IPS-18c (cell line): ENCODE results near the gene RNF17.

Experiments
- H3K4me3 ChIP-seq: 2 replicates; pipeline ENCODE4 v1.7.0; 2013; ENCODE audit warnings: low read depth, mild to moderate bottlenecking, low read length, moderate library complexity; ENCODE audit not compliant: insufficient read depth
- H3K9me3 ChIP-seq: one replicate; pipeline ENCODE4 v1.6.1; 2013; ENCODE audit warnings: mild to moderate bottlenecking, low read length, moderate library complexity; ENCODE audit not compliant: control insufficient read depth, insufficient read depth

Gene RNF17

GRCh38 chr13:24905242-24905641, 141.3 kb downstream of the RNF17 start:
- H3K9me3 ChIP-seq, result no peaks in the 10 kb centered on the region
- no peak overlapping the region for H3K4me3 ChIP-seq

GRCh38 chr13:24906268-24906667, 142.3 kb downstream of the RNF17 start:
- H3K4me3 ChIP-seq, result no peak overlapping the region
- no peaks in the 10 kb centered on the region for H3K9me3 ChIP-seq

DNA sequence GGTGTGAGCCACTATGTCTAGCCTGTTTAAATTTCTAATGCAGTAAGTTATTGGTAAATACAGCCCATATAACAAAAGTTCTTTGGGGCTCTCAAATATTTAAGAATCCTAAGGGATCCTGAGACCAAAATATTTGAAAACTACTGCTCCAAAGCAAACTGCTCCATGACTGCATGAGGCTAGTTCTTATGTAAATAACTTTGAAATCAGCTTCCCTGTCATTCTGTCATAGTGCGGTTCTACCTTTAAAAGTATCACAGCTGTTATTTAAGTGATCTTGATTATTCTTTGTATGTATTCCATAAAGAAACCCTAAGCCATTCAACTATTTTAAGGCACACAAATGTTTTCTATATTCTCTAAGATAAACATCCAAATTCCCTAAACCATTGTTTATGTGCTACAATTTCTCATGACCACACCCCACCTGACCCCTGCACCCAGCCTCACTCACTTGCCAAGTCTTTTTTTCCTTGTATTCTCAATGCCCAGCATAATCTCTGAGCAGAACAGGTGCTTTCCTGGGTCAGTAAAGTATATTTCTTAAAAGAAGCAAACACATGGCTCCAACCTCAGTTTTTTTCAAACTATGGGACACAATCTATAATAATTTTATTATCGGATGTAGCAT, 146.6 kb downstream of the RNF17 start:
- Histone ChIP-seq H3K9me3 (no peaks in the 10 kb centered on the region), H3K4me3 (no peak overlapping the region)

DNA sequence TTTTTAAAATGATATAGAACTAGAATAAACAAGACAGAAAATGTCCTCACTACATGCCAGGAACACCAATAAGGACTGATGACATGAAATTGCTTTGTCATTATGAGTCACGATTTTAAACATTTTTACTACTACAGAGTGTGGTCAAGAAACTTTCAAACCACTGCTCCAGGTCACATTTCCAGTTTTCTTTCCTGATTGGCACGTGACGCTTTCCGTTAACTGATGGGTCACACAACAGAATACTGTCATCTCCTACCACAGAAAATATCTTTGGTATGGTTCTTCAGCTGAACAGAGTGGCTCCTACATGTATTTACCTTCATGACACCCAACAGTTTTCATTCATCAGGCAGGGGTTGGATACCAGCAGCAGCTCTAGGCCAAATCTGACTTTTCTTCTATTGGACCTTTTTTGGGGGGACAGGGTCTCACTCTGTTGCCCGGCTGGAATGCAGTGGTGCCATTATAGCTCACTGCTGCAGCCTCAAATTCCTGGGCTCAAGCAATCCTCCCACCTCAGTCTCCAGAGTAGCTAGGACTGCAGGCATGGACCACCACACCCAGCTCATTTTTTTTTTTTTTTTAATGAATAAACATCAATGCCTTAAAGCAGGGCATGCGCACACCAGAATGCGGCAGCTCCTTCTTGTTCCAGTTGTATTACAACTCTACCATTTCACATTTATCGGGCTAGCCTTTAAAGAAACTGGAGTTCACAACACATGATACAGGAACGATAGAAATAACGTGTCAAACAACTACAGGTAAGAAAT, 147.4 kb downstream of the RNF17 start:
- Histone ChIP-seq H3K4me3 (no peak overlapping the region), H3K9me3 (no peaks in the 10 kb centered on the region)

DNA sequence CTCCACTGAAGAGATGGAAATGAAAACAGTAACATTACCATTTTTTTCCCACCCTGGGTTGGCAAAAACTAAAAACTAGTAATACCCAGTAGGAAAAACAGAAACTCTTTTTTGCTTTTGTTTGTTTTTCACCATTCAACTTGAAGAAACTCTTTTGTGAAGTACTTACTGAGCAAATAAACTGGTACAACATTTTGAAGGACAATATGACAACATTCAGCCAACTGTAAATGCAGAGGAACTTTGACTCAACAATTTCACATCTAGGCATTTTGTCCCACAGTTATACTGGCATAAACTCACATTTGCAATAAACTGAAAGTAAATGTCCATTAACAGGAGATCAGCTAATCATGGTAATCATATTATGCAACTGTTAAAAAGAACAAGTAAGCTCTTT, 152.5 kb downstream of the RNF17 start:
- H3K4me3 ChIP-seq, result no peak overlapping the region
- H3K9me3 ChIP-seq, result no peaks in the 10 kb centered on the region

GRCh38 chr13:24921003-24921402, 157.0 kb downstream of the RNF17 start:
- Histone ChIP-seq H3K4me3 (no peak overlapping the region), H3K9me3 (no peaks in the 10 kb centered on the region)

GRCh38 chr13:24921881-24922280, 157.9 kb downstream of the RNF17 start:
- H3K9me3 ChIP-seq, result no peaks in the 10 kb centered on the region
- peak overlapping the region; percentile 86 for H3K4me3 ChIP-seq

GRCh38 chr13:24922387-24922744, 158.4 kb downstream of the RNF17 start:
- Histone ChIP-seq H3K9me3 (no peaks in the 10 kb centered on the region), H3K4me3 (peak overlapping the region; percentile 86)

GRCh38 chr13:24922745-24923591, 159.0 kb downstream of the RNF17 start:
- Histone ChIP-seq H3K4me3 (peak overlapping the region; percentile 86), H3K9me3 (no peaks in the 10 kb centered on the region)

GRCh38 chr13:24925318-24926231, 161.6 kb downstream of the RNF17 start:
- H3K4me3 ChIP-seq, result no peak overlapping the region
- H3K9me3 ChIP-seq, result no peaks in the 10 kb centered on the region

DNA sequence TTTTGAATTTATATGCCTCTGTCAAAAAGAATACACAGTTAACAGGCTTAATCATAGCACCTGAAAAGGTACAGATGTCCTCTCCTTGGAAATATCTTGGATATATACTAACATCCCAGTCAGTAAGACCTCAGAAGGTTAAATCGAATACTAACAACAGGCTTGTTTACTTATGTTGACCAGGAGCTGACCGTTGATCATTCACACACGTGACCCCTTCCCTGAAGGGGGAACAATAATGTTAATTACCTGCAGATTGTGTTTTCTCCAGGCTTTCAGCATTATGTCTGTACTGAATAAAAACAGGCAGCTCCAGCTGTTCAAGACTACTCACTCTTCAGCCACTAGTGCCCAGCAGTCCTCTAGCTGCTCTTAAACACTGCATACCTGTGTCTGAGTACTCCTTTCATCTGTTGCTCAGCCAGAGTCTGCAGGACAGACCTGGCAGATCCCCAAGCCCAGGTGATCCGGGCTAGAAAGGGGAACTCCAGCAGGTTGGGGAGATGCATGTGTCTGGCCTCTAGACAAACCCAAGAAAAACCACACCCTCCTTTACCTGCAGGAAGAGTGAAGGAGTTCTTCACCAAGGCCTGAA, 163.9 kb downstream of the RNF17 start:
- H3K4me3 ChIP-seq, result no peak overlapping the region; the same call in 1 of the 2 replicates
- no peaks in the 10 kb centered on the region for H3K9me3 ChIP-seq

- Histone ChIP-seq H3K4me3 (no peak overlapping the region), H3K9me3 (no peaks in the 10 kb centered on the region)
Observed at GRCh38 chr13:24929196-24929595, 165.2 kb downstream of the RNF17 start.
